Measurements from ENCODE around the gene MAMSTR. TPM values are rescaled to one million over a fixed set of nuclear protein-coding genes. Genes with fewer than 3 reads are reported as not detected.
A peak's percentile ranks its signal among the peaks of the same experiment; 100 is the strongest.
"Not testable (repeated sequence)": the region's sequence is repeated elsewhere in the genome, so short reads cannot be mapped to it uniquely, and the experiment has no call there.

Gene MAMSTR
- total RNA-seq, 2 experiments from 2014 or later = 0.88 to 1.2 TPM

- H3K4me1 Mint-ChIP-seq = peaks cover 40% of the 10 kb centered on the region
- H3K9me3 Mint-ChIP-seq = peaks cover 18% of the 10 kb centered on the region
- POLR2A ChIA-PET = no interaction called here
- CTCF ChIA-PET = no interaction called here
- no peaks in the 10 kb centered on the region for H3K27me3 Mint-ChIP-seq
- DNase-seq = no peak
- H3K27ac Mint-ChIP-seq = no peak overlapping the region
- H3K36me3 Mint-ChIP-seq (ENCODE audit: low read depth) = peaks cover 22% of the 10 kb centered on the region
- no peak overlapping the region for H3K4me3 Mint-ChIP-seq
Observed at GRCh38 chr19:48722196-48722708, 2.7 kb upstream of the MAMSTR start.

DNA sequence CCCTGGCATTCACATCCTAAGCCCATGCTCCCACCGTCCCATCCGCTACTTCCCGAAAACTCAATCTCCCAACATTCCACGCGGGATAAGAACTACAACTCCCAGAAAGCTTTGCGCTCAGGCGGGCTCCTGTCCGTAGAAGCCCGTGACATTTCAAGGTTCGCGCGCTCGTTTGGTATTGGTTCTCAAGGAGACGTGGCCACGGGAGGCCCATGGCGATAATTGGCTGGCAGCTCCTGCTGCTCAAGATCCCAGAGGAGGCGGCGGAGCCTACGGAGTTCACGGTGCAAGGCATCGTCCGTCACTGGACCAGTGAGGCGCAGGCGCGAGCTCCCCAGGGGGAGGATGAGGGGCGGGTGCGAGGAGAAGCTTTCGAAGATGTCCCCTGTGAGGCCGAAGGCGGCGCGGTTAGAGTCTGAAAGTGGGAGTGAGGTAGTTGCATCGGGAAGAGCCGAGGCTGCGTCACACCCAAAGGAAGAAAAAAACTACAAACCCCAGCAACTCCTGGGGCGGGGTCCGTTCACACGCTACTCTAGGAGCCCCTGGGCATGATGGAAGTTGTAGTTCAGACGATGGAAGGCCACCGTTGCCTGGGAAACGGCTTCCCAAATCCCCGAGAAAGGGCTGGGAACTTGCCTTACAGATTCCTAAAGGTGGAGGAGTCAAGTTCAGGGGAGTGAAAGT, 1.2 kb upstream of the MAMSTR start:
- H3K27me3 Mint-ChIP-seq = no peaks in the 10 kb centered on the region
- POLR2A ChIA-PET = interaction anchor here (0.7 to 1.4 kb wide), 3 partner anchors 13 to 244 kb away, joined by 3 to 9 read pairs (median 3); no protein-coding TSS in a partner anchor
- peaks cover 30% of the 10 kb centered on the region for H3K4me1 Mint-ChIP-seq
- H3K9me3 Mint-ChIP-seq = peaks cover 9% of the 10 kb centered on the region
- CTCF ChIA-PET = interaction anchor here (0.6 to 1.2 kb wide), 4 partner anchors 45 to 1235 kb away, joined by 3 to 5 read pairs (median 4); partner anchors contain the start of genes GYS1 and RUVBL2
- DNase-seq = peak; percentile 96
- peak overlapping the region; percentile 87 for H3K4me3 Mint-ChIP-seq
- H3K27ac Mint-ChIP-seq = peak overlapping the region; percentile 95
- H3K36me3 Mint-ChIP-seq (ENCODE audit: low read depth) = peaks cover 11% of the 10 kb centered on the region

GRCh38 chr19:48720251-48720612, 707 bp upstream of the MAMSTR start:
- Mint-ChIP-seq H3K27ac (peak overlapping the region; percentile 95), H3K4me3 (peak overlapping the region; percentile 87), H3K4me1 (peaks cover 25% of the 10 kb centered on the region), H3K27me3 (no peaks in the 10 kb centered on the region), H3K36me3 (ENCODE audit: low read depth) (peaks cover 6% of the 10 kb centered on the region), H3K9me3 (peaks cover 5% of the 10 kb centered on the region)
- POLR2A ChIA-PET = interaction anchor here (0.7 to 1.4 kb wide), 3 partner anchors 13 to 244 kb away, joined by 3 to 9 read pairs (median 3); no protein-coding TSS in a partner anchor
- no peak for DNase-seq
- CTCF ChIA-PET = interaction anchor here (0.6 to 1.2 kb wide), 3 partner anchors 45 to 1235 kb away, joined by 3 to 5 read pairs (median 5); partner anchors contain the start of genes GYS1 and RUVBL2

DNA sequence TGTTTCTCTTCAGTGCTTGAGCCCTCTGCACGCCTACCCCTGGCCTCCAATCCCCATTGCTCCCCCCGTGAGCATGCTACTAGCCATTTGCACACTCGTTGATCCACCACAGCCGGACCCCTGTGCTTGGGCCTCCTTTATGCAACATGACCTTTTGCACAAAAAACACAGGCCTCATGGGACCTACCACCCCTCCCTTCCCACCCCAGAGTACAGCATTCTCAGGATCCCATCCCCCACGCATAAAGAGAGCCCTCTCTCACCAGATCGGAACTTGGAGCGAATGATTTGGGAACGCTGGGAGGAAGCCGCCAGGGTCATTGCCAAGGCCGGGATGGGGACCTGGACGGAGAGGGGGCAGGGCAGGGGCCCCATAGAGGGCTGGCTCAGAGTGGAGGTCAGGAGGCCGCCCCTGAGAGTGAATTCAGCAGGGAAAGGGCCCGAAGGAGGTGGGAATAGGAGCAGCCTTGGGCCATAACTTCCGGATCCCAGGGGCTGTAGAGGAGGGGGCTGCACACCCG, 754 bp downstream of the MAMSTR start:
- Mint-ChIP-seq H3K27me3 (no peaks in the 10 kb centered on the region), H3K36me3 (ENCODE audit: low read depth) (no peaks in the 10 kb centered on the region), H3K4me1 (peaks cover 25% of the 10 kb centered on the region), H3K9me3 (no peaks in the 10 kb centered on the region), H3K4me3 (no peak overlapping the region), H3K27ac (no peak overlapping the region)
- ChIA-PET CTCF (no interaction called here), POLR2A (no interaction called here)
- no peak for DNase-seq

DNA sequence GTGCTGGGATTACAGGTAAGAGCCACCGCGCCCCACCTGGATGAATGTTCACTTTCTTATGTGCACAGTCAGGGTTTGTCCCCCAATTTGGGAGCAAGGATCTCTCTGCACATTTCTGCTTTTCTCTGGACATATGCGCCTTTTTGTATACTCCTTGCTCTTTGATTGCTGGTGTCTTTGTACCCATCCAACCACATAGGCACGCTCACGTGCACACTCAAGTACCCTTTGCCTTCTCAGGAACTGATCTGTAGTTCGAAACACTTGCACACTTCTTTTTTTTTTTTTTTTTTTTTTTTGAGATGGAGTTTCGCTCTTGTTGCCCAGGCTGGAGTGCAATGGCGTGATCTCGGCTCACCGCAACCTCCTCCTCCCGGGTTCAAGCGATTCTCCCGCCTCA, 1.4 kb downstream of the MAMSTR start:
- not testable (repeated sequence) for H3K36me3 Mint-ChIP-seq (ENCODE audit: low read depth)

DNA sequence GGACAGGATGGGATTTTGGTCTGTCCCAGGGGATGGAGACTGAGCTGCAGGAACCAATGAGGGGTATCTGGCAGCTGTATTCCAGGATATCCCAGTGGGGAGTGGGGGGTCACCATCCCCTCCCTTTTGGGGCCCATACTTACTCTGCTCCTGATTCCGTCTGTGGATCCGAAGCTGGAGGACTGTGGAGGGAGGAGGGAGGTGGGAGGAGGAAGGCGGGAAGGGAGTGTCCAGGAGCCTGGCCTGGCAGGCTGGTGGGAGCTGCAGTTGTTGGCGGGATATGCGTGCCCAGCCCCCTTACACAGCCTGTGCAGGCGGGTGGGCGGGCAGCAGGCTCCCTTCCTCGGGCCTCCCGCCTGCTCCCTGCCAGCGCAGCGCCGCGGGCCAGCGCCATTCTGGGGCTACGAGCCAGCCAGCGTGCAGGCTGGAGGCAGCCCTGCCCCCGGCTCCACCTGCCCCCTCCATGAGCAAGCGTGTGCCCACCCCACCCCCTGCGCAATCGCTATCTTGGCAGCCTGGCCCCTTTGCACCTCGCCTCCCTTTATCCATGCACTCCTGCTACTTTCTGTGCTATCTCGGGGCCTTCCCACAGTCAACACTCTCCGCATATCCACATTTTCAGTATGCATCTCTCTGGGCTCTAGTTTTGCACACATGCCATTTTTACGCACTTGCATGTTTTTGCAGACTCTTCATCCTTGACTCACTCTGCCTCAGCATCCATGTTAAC, 2.8 kb downstream of the MAMSTR start:
- Mint-ChIP-seq H3K27me3 (no peaks in the 10 kb centered on the region), H3K9me3 (no peaks in the 10 kb centered on the region), H3K27ac (no peak overlapping the region), H3K4me3 (no peak overlapping the region), H3K4me1 (peaks cover 30% of the 10 kb centered on the region), H3K36me3 (ENCODE audit: low read depth) (no peaks in the 10 kb centered on the region)
- no peak for DNase-seq
- CTCF ChIA-PET = no interaction called here
- POLR2A ChIA-PET = interaction anchor here (1.0 to 1.3 kb wide), 2 partner anchors 8 to 9 kb away, joined by 3 to 6 read pairs; no protein-coding TSS in a partner anchor

More for the DNA sequence above, 1.4 kb downstream of the MAMSTR start:
- H3K27ac Mint-ChIP-seq, H3K4me3 Mint-ChIP-seq, CTCF ChIA-PET, POLR2A ChIA-PET, H3K9me3 Mint-ChIP-seq, H3K27me3 Mint-ChIP-seq, DNase-seq: not testable (repeated sequence)
- H3K4me1 Mint-ChIP-seq = peaks cover 29% of the 10 kb centered on the region

GRCh38 chr19:48715681-48716171, 3.8 kb downstream of the MAMSTR start:
- Mint-ChIP-seq H3K27me3 (no peaks in the 10 kb centered on the region), H3K4me1 (peaks cover 24% of the 10 kb centered on the region), H3K9me3 (peaks cover 4% of the 10 kb centered on the region), H3K27ac (no peak overlapping the region), H3K36me3 (ENCODE audit: low read depth) (peaks cover 2% of the 10 kb centered on the region), H3K4me3 (no peak overlapping the region)
- DNase-seq = no peak
- ChIA-PET POLR2A (interaction anchor here (1.0 to 1.3 kb wide), 2 partner anchors 9 to 10 kb away, joined by 3 to 6 read pairs; no protein-coding TSS in a partner anchor), CTCF (no interaction called here)

- Mint-ChIP-seq H3K27me3 (no peaks in the 10 kb centered on the region), H3K27ac (peak overlapping the region; percentile 44), H3K9me3 (peaks cover 5% of the 10 kb centered on the region), H3K4me1 (peaks cover 18% of the 10 kb centered on the region), H3K4me3 (peak overlapping the region; percentile 76), H3K36me3 (ENCODE audit: low read depth) (peaks cover 2% of the 10 kb centered on the region)
- DNase-seq = no peak
- ChIA-PET CTCF (interaction anchor here (0.8 to 2.6 kb wide), 3 partner anchors 13 to 69 kb away, joined by 3 to 13 read pairs (median 3); partner anchors contain the start of gene CA11), POLR2A (interaction anchor here (0.8 to 1.9 kb wide), 6 partner anchors 10 to 21 kb away, joined by 3 to 10 read pairs (median 4); no protein-coding TSS in a partner anchor)
Observed at GRCh38 chr19:48714759-48715675, 4.5 kb downstream of the MAMSTR start.

DNA sequence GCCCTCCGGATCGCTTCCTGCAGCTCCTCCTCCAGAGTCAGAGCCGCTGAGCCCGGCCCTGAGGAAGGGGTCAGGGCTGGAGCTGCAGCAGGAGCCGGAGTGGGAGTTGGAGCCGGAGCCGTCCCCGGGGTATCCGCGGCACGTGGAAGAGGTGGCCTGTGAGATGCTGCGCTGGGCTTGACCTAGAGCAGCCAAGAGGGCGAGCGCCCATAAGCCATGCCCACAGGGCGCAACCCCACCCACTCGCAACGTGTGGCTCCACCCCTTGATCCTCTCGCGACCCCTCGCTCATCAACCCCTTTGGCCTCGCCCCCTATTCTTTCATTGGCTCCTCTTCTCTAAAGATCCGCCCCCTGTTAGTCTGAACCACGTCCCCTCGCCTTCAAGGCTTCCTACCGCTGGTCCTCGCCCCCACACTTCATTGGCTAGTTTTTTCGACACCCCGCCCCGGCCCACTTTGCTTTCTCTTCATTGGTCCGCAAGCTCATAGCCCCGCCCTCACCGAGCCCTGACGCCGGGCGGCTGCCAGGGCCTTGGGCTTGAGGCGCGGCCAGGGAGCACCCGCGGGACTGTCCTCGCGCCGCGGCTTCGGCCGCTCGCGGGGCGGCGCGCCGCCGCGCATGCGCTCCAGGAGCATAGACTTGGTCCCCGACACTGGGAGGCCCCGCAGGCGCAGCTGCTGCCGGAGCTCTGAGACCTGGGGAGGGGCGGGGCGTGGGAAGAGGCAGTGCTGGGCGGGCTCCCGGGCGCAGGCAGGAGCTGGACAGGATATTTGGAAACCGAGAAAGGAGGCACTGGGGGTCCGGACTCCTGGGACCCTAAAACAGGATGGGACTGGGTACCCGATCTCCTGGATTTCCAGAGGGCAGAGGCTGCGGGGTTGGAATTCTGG, 5.4 kb downstream of the MAMSTR start:
- Mint-ChIP-seq H3K27me3 (no peaks in the 10 kb centered on the region), H3K9me3 (peaks cover 5% of the 10 kb centered on the region), H3K36me3 (ENCODE audit: low read depth) (peaks cover 2% of the 10 kb centered on the region), H3K27ac (peak overlapping the region; percentile 44), H3K4me1 (peaks cover 18% of the 10 kb centered on the region), H3K4me3 (peak overlapping the region; percentile 76)
- ChIA-PET POLR2A (interaction anchor here (0.8 to 1.9 kb wide), 7 partner anchors 10 to 279 kb away, joined by 3 to 10 read pairs (median 3); partner anchors contain the start of genes GYS1, PPP1R15A and RUVBL2), CTCF (interaction anchor here (0.5 to 2.6 kb wide), 4 partner anchors 14 to 208 kb away, joined by 3 to 13 read pairs (median 3); partner anchors contain the start of gene CA11)
- DNase-seq = peak; percentile 99

DNA sequence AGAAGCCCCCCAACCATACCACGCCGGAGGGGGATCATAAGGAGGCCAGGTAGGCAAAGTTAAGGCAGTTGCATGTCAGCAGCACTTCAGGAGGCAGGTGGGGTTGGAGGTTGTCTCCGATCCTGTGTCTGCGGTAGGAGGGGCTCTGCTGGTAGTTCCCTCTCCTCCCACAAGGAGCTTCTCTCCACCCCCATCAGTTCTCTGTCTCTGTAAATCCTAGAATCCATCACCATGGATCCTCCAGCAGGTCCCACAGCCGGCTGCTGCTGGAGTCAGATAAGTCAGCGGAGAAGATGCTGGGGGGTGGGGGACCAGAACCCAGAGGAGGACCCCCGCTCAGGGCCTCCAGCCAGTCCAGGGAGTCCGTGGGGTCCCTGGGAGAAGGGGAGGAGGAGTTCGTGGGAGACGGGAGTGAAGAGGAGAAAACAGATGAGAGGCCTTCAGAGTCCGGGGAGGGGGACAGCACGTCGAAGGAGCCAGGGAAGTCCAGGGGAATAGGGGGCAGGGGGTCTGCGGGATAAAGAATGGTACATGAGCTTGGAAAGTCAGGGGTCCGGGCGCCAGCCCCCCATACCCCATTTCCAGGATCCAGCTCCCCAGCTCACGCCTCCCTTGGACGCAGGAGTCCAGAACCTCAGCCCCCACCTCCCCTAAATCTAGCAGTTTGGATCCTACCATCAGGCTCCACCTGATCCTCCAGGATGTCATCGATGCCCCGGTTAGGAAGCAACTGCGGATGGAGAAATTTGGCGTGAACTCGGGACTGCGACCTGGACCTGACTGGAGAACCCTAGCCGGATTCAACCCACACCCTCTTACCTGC, 6.3 kb downstream of the MAMSTR start:
- POLR2A ChIA-PET = interaction anchor here (0.8 to 1.9 kb wide), 5 partner anchors 12 to 280 kb away, joined by 3 to 10 read pairs (median 3); partner anchors contain the start of genes GYS1, PPP1R15A and RUVBL2
- Mint-ChIP-seq H3K36me3 (ENCODE audit: low read depth) (peaks cover 2% of the 10 kb centered on the region), H3K27ac (peak overlapping the region; percentile 1), H3K27me3 (no peaks in the 10 kb centered on the region), H3K4me1 (peaks cover 18% of the 10 kb centered on the region), H3K9me3 (peaks cover 5% of the 10 kb centered on the region), H3K4me3 (peak overlapping the region; percentile 76)
- no peak for DNase-seq
- CTCF ChIA-PET = interaction anchor here (0.5 to 2.6 kb wide), 4 partner anchors 26 to 207 kb away, joined by 3 to 13 read pairs (median 6); no protein-coding TSS in a partner anchor
